KMS-11 (cell line): ENCODE results near the gene YY1.

ENCODE experiments used
- H2AFZ ChIP-seq: fragments of 200-600 bp; sonication (generic); 2 replicates; pipeline ENCODE4 v1.6.1; 2016; ENCODE audit warnings: antibody characterized with exemption, mixed run types, low read depth
- H3K27ac ChIP-seq: fragments of 200-600 bp; sonication (generic); 2 replicates; pipeline ENCODE4 v1.6.1; 2016; ENCODE audit warnings: mild to moderate bottlenecking, mixed run types
- H3K27me3 ChIP-seq: fragments of 200-600 bp; sonication (generic); 2 replicates; pipeline ENCODE4 v1.6.1; 2017; ENCODE audit warnings: mild to moderate bottlenecking, low read depth, mixed run types, moderate library complexity; ENCODE audit not compliant: insufficient read depth
- H3K36me3 ChIP-seq: fragments of 200-600 bp; sonication (generic); 2 replicates; pipeline ENCODE4 v1.6.1; 2017; ENCODE audit warnings: mild to moderate bottlenecking, mixed run types; ENCODE audit not compliant: insufficient read depth
- H3K4me1 ChIP-seq: fragments of 200-600 bp; sonication (generic); 2 replicates; pipeline ENCODE4 v1.6.1; 2016; ENCODE audit warnings: mild to moderate bottlenecking, low read depth, mixed run types; ENCODE audit not compliant: poor library complexity, severe bottlenecking
- H3K4me2 ChIP-seq: fragments of 200-600 bp; sonication (generic); 2 replicates; pipeline ENCODE4 v1.7.0; 2016; ENCODE audit warnings: mild to moderate bottlenecking, mixed run types
- H3K4me3 ChIP-seq: fragments of 200-600 bp; sonication (generic); IDR thresholded peaks from 2 replicates; pipeline ENCODE4 v1.6.1; 2017; ENCODE audit warnings: low read depth, low read length, mixed read lengths; ENCODE audit not compliant: insufficient read depth
- H3K79me2 ChIP-seq: fragments of 200-600 bp; sonication (generic); 2 replicates; pipeline ENCODE4 v1.6.1; 2016; ENCODE audit warnings: low read depth, mixed run types; ENCODE audit not compliant: insufficient read depth
- H3K9ac ChIP-seq: fragments of 200-600 bp; sonication (generic); 2 replicates; pipeline ENCODE4 v1.6.1; 2016; ENCODE audit warnings: mild to moderate bottlenecking, mixed run types
- H4K20me1 ChIP-seq: fragments of 200-600 bp; sonication (generic); 2 replicates; pipeline ENCODE4 v1.6.1; 2016; ENCODE audit warnings: mild to moderate bottlenecking, mixed run types; ENCODE audit not compliant: insufficient read depth
- TF ChIP-seq, protein P1 (sequence below): fragments of 200-600 bp; sonication (generic); conservative IDR thresholded peaks from 2 replicates; pipeline ENCODE4 v1.6.1; 2017; ENCODE audit warnings: low read depth, mild to moderate bottlenecking, antibody characterized with exemption, low read length, moderate library complexity, mixed read lengths

YY1 gene

DNA sequence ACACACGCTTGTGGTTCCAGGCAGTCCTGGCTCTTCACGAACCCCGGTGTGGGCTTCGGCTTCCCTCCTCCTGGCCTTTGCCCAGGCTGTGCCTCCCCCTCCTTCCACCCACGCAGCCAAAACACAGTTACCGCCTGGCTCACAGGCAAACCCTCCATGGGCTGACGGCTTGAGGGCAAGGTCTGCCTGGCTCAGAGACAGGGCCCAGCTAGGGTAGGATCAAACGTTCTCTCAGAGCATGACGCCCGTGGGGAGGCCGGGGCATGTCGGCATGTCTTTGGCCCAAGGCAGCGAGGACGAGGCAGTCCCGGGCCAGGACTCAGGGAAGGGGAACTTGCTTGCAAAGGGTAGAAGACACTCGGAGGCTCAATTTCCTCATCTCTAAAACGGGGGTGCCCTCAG, 86.3 kb downstream of the YY1 start:
- TF ChIP-seq, protein P1, sequence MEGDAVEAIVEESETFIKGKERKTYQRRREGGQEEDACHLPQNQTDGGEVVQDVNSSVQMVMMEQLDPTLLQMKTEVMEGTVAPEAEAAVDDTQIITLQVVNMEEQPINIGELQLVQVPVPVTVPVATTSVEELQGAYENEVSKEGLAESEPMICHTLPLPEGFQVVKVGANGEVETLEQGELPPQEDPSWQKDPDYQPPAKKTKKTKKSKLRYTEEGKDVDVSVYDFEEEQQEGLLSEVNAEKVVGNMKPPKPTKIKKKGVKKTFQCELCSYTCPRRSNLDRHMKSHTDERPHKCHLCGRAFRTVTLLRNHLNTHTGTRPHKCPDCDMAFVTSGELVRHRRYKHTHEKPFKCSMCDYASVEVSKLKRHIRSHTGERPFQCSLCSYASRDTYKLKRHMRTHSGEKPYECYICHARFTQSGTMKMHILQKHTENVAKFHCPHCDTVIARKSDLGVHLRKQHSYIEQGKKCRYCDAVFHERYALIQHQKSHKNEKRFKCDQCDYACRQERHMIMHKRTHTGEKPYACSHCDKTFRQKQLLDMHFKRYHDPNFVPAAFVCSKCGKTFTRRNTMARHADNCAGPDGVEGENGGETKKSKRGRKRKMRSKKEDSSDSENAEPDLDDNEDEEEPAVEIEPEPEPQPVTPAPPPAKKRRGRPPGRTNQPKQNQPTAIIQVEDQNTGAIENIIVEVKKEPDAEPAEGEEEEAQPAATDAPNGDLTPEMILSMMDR: no peak
- no peak overlapping the region for H3K4me2 ChIP-seq
- no peaks in the 10 kb centered on the region for H3K79me2 ChIP-seq
- H3K4me1 ChIP-seq: no peaks in the 10 kb centered on the region
- no peak overlapping the region for H2AFZ ChIP-seq
- H3K4me3 ChIP-seq: no peak overlapping the region
- no peaks in the 10 kb centered on the region for H3K36me3 ChIP-seq
- no peaks in the 10 kb centered on the region for H4K20me1 ChIP-seq
- no peaks in the 10 kb centered on the region for H3K27me3 ChIP-seq
- H3K9ac ChIP-seq: no peak overlapping the region
- no peak overlapping the region for H3K27ac ChIP-seq

DNA sequence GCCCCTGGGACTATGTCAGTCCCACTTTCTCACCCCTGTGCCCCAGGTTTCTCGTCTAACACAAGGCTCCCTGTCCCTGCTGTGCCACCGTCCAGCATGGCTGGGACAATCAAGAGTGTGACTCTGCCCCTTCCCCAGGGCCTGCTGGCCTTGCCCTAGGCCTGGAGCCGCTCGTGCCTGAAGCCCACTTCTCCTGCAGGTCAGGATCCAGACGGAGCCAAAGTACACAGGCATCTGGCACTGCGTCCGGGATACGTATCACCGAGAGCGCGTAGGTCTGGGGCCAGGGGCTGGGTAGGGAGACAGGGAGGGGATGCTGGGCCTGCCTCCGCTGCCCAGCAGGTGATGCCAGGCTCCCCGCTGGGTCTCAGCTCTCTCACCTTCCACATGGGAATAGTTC, 87.0 kb downstream of the YY1 start:
- Histone ChIP-seq H3K4me1 (no peaks in the 10 kb centered on the region), H3K27me3 (no peaks in the 10 kb centered on the region), H3K27ac (no peak overlapping the region), H2AFZ (no peak overlapping the region), H3K36me3 (no peaks in the 10 kb centered on the region), H3K4me3 (no peak overlapping the region), H4K20me1 (no peaks in the 10 kb centered on the region), H3K9ac (no peak overlapping the region), H3K4me2 (no peak overlapping the region), H3K79me2 (no peaks in the 10 kb centered on the region)
- TF ChIP-seq, protein P1: no peak

DNA sequence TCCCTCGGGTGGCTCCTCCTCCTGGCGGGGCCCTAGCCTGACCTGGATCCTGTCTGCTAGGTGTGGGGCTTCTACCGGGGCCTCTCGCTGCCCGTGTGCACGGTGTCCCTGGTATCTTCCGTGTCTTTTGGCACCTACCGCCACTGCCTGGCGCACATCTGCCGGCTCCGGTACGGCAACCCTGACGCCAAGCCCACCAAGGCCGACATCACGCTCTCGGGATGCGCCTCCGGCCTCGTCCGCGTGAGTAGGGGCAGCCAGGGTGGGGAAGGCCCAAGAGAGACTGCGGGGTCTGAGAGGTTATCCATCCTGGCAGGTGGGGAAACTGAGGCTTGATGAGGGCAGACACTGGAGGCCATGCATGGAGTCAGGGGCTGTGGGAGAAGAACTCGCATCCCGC, 88.2 kb downstream of the YY1 start:
- Histone ChIP-seq H3K4me3 (no peak overlapping the region), H3K27me3 (no peaks in the 10 kb centered on the region), H3K9ac (no peak overlapping the region), H3K4me1 (no peaks in the 10 kb centered on the region), H3K79me2 (no peaks in the 10 kb centered on the region), H4K20me1 (no peaks in the 10 kb centered on the region), H2AFZ (no peak overlapping the region), H3K27ac (no peak overlapping the region), H3K4me2 (no peak overlapping the region), H3K36me3 (no peaks in the 10 kb centered on the region)
- TF ChIP-seq, protein P1: no peak

DNA sequence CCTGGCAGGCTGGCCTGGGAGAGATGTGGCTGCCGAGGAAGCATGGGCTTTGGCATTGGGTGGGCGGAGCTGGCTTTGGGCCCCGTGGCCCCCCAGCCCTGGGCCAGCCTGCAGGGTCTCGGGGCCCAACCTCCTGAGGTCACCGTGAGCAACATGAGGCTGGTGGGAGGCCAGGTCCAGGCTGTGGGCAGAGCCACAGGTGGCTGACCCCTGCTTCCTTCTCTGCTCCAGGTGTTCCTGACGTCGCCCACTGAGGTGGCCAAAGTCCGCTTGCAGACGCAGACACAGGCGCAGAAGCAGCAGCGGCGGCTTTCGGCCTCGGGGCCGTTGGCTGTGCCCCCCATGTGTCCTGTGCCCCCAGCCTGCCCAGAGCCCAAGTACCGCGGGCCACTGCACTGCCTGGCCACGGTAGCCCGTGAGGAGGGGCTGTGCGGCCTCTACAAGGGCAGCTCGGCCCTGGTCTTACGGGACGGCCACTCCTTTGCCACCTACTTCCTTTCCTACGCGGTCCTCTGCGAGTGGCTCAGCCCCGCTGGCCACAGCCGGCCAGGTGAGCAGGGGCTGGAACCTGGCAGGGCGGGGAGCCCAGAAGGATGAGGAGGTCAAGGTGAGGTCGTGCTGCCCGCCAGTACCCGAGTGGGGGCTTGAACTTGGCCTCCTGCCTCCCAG, 89.7 kb downstream of the YY1 start:
- H3K9ac ChIP-seq: no peak overlapping the region
- TF ChIP-seq, protein P1: no peak
- no peak overlapping the region for H3K27ac ChIP-seq
- H3K79me2 ChIP-seq: no peaks in the 10 kb centered on the region
- no peaks in the 10 kb centered on the region for H3K36me3 ChIP-seq
- H2AFZ ChIP-seq: no peak overlapping the region
- no peaks in the 10 kb centered on the region for H4K20me1 ChIP-seq
- H3K4me3 ChIP-seq: no peak overlapping the region
- H3K4me1 ChIP-seq: no peaks in the 10 kb centered on the region
- no peak overlapping the region for H3K4me2 ChIP-seq
- no peaks in the 10 kb centered on the region for H3K27me3 ChIP-seq
